Body of pancreas (tissue), 4 donors: ENCODE measurements around the gene LRP11. TPM values are rescaled to one million over a fixed set of nuclear protein-coding genes. Genes with fewer than 3 reads are reported as not detected.
A peak's percentile ranks its signal among the peaks of the same experiment; 100 is the strongest.
"Not testable (repeated sequence)": the region's sequence is repeated elsewhere in the genome, so short reads cannot be mapped to it uniquely, and the experiment has no call there.

Experiments
- ATAC-seq: fragments of 150-250 bp; one replicate; pipeline ENCODE4 v1.9.1; 2016
- DNase-seq, 4 donors: peaks; one replicate each; pipeline ENCODE4 v3.0.0-alpha.2; 2019
- H3K27ac ChIP-seq, 4 donors: fragments of 200-600 bp; sonication (generic); 1 replicate in 3 of 4; 2 replicates in 1 of 4; pipeline versions ENCODE4 v1.5.1 to v1.6.1; 2016 to 2019; ENCODE audit warnings: mild to moderate bottlenecking in 1 of 4, mixed read lengths in 1 of 4, moderate library complexity in 1 of 4
- H3K27me3 ChIP-seq, 2 donors: fragments of 200-600 bp; sonication (generic); one replicate each; pipeline ENCODE4 v1.6.0; 2016; ENCODE audit warnings: mild to moderate bottlenecking in 1 of 2
- H3K36me3 ChIP-seq, 2 donors: fragments of 200-600 bp; sonication (generic); replicated peaks in 1 of 2; 2 replicates each; pipeline ENCODE4 v1.5.1; 2016; ENCODE audit warnings: low read depth in 2 of 2; ENCODE audit not compliant: insufficient read depth in 1 of 2
- H3K4me1 ChIP-seq: fragments of 200-600 bp; sonication (generic); one replicate; pipeline ENCODE4 v1.6.0; 2016
- H3K4me3 ChIP-seq, 2 donors: fragments of 200-600 bp; sonication (generic); 1 replicate in 1 of 2; 2 replicates in 1 of 2; pipeline ENCODE4 v1.5.1; 2016 to 2019
- H3K9me3 ChIP-seq, 3 donors: fragments of 200-600 bp; sonication (generic); 1 replicate in 2 of 3; 2 replicates in 1 of 3; pipeline ENCODE4 v1.5.1; 2016
- CTCF ChIP-seq, 7 experiments: fragments of 450-650 bp in 4 of 7; fragments of 200-600 bp in 3 of 7; sonication (generic) in 3 of 7; IDR thresholded peaks; one replicate each; pipeline ENCODE4 v1.5.1; 2016 to 2019; ENCODE audit warnings: antibody characterized with exemption in 7 of 7
- POLR2A ChIP-seq, 3 donors: fragments of 450-650 bp; IDR thresholded peaks; one replicate each; pipeline ENCODE4 v1.6.1; 2016; ENCODE audit warnings: antibody characterized with exemption in 3 of 3, mild to moderate bottlenecking in 2 of 3
- WGBS, 2 donors: methylation state at CpG; one replicate each; pipeline ENCODE4 v1.1.5; 2017; 5-methylcytosine and 5-hydroxymethylcytosine counted together
- intact Hi-C: fragments of 100-400 bp; cut with DNase I; formaldehyde crosslinking; loops from one replicate; pipeline ENCODE4 v1.15.1; 2023
- total RNA-seq, 2 donors: library from RNA; depleted of rRNA; stranded (reverse); fragments of >200 nt; gene quantifications; one replicate each; pipeline ENCODE4 v1.1.0, GENCODE V29; 2016

The LRP11 gene
- total RNA-seq, 2 donors from 2014 or later, result 21.0 to 28.0 TPM

- Histone ChIP-seq H3K27ac (no peak overlapping the region), H3K9me3 (no peaks in the 10 kb centered on the region), H3K27me3 (no peaks in the 10 kb centered on the region), H3K4me3 (no peak overlapping the region), H3K4me1 (peaks cover 7% of the 10 kb centered on the region), H3K36me3 (no peaks in the 10 kb centered on the region)
- ATAC-seq (no peak), DNase-seq (peak in 3 of 4 donors; percentile 26 to 31 (median 28))
- TF ChIP-seq POLR2A (IDR thresholded peaks at IDR 0.05) (no peak), CTCF (IDR thresholded peaks at IDR 0.05) (no peak)
- 36 to 42% methylated on average over 4 of the region's 4 CpGs for WGBS, 2 donors
- intact Hi-C loops, result no loop called here
Measured at GRCh38 chr6:149867876-149868640, 3.9 kb upstream of the LRP11 start.

DNA sequence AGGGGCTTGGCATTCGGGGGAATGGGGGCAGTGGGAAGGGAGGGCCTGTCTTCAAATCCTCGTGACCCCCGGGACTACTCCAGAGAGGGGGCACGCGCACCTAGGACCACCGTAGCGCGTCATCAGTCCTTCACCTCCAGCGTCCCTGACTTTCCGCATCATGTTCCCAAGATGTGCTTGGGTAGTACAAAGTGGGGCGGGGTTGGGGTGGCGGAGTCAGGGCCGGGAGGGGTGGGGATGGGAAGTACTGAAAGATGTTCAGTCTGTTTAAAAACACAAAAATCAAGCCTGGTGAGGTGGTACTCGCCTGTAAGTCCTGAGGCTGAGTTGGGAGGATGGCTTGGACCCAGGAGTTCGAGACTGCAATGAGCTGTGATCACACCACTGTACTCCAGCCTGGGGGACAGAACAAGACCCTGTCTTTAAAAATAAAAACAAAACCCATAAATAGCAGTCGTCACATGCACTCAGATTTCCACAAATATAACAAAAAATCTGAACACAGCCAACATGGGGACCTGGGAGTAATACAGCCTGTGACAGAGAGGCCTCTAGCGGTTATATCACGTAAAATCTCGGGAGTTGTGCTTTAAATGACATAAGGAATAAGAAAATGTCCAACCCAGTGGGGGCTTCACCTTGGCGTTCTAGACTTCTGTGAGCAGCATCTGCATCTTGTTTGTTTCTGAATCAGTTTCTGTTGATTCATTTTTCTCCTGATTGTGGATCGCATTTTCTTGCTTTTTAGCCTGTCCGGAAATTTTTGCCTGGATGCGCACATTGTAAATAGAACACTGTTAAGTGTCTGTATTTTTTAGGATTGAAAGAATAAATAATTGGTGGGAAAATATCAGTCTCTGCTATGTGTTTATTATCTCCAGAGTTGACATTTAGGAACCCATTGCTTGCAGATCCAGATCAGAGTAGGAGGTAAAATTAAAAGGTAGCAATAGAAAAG, 698 bp upstream of the LRP11 start:
- Histone ChIP-seq H3K9me3 (no peaks in the 10 kb centered on the region), H3K4me3 (peak overlapping the region in 1 of 2 donors; percentile 64), H3K4me1 (peaks cover 32% of the 10 kb centered on the region), H3K27ac (peak overlapping the region; percentile 97 to 99 (median 98)), H3K36me3 (no peaks in the 10 kb centered on the region), H3K27me3 (no peaks in the 10 kb centered on the region)
- peak; percentile 48 to 76 (median 65) for TF ChIP-seq CTCF (IDR thresholded peaks at IDR 0.05)
- no peak for TF ChIP-seq POLR2A (IDR thresholded peaks at IDR 0.05)
- DNase-seq (peak; percentile 40 to 68 (median 54)), ATAC-seq (peak; percentile 25)
- WGBS, 2 donors, result 8 to 10% methylated on average over 21 to 23 of the region's 23 CpGs
- intact Hi-C loops, result no loop called here

GRCh38 chr6:149862922-149863697, 1.0 kb downstream of the LRP11 start:
- H3K27ac ChIP-seq, result peak overlapping the region; percentile 97 to 99 (median 98)
- intact Hi-C loops, result no loop called here
- H3K27me3 ChIP-seq, result no peaks in the 10 kb centered on the region
- peak; percentile 65 for ATAC-seq
- H3K36me3 ChIP-seq, result no peaks in the 10 kb centered on the region
- WGBS, 2 donors, result 0 to 1% methylated on average over 18 to 69 of the region's 69 CpGs
- no peaks in the 10 kb centered on the region for H3K9me3 ChIP-seq
- H3K4me3 ChIP-seq, result peak overlapping the region; percentile 38 to 64
- TF ChIP-seq CTCF (IDR thresholded peaks at IDR 0.05) (peak in 1 of 7 experiments; percentile 4), POLR2A (IDR thresholded peaks at IDR 0.05) (peak; percentile 46 to 69 (median 54))
- DNase-seq, result peak; percentile 82 to 87 (median 86)
- H3K4me1 ChIP-seq, result peaks cover 36% of the 10 kb centered on the region

- intact Hi-C loops, H3K9me3 ChIP-seq, H3K36me3 ChIP-seq, ATAC-seq, H3K4me3 ChIP-seq, DNase-seq, H3K27me3 ChIP-seq: not testable (repeated sequence)
- H3K4me1 ChIP-seq, result peaks cover 36% of the 10 kb centered on the region
- 67 to 73% methylated on average over 12 of the region's 12 CpGs for WGBS, 2 donors
- peak overlapping the region; percentile 97 to 99 (median 98) for H3K27ac ChIP-seq
Measured at GRCh38 chr6:149862424-149862738, 1.8 kb downstream of the LRP11 start.
